ENCODE measurements around the gene SEPTIN12.

The SEPTIN12 gene

GRCh38 chr16:4825196-4825595, 37.1 kb upstream of the SEPTIN12 start:
- Histone ChIP-seq H3K4me1 (ENCODE audit: insufficient read depth, poor library complexity, severe bottlenecking) (no peaks in the 10 kb centered on the region), H3K4me3 (ENCODE audit: severe bottlenecking) (no peak overlapping the region), H3K36me3 (ENCODE audit: low read depth) (peaks cover 86% of the 10 kb centered on the region), H3K9me3 (ENCODE audit: severe bottlenecking) (no peaks in the 10 kb centered on the region), H3K27me3 (ENCODE audit: insufficient read depth, poor library complexity, severe bottlenecking) (no peaks in the 10 kb centered on the region), H3K27ac (ENCODE audit: poor library complexity, severe bottlenecking) (no peak overlapping the region)
- TF ChIP-seq, protein P1, sequence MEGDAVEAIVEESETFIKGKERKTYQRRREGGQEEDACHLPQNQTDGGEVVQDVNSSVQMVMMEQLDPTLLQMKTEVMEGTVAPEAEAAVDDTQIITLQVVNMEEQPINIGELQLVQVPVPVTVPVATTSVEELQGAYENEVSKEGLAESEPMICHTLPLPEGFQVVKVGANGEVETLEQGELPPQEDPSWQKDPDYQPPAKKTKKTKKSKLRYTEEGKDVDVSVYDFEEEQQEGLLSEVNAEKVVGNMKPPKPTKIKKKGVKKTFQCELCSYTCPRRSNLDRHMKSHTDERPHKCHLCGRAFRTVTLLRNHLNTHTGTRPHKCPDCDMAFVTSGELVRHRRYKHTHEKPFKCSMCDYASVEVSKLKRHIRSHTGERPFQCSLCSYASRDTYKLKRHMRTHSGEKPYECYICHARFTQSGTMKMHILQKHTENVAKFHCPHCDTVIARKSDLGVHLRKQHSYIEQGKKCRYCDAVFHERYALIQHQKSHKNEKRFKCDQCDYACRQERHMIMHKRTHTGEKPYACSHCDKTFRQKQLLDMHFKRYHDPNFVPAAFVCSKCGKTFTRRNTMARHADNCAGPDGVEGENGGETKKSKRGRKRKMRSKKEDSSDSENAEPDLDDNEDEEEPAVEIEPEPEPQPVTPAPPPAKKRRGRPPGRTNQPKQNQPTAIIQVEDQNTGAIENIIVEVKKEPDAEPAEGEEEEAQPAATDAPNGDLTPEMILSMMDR (IDR thresholded peaks at IDR 0.05; ENCODE audit: poor library complexity, severe bottlenecking): no peak
- DNase-seq (ENCODE audit: low spot score) (no peak), ATAC-seq (ENCODE audit: low read depth) (no peak)

GRCh38 chr16:4820652-4821051, 32.5 kb upstream of the SEPTIN12 start:
- TF ChIP-seq, protein P1 (IDR thresholded peaks at IDR 0.05; ENCODE audit: poor library complexity, severe bottlenecking): no peak
- ATAC-seq (ENCODE audit: low read depth): no peak
- Histone ChIP-seq H3K27ac (ENCODE audit: poor library complexity, severe bottlenecking) (no peak overlapping the region), H3K36me3 (ENCODE audit: low read depth) (peaks cover 69% of the 10 kb centered on the region), H3K4me1 (ENCODE audit: insufficient read depth, poor library complexity, severe bottlenecking) (no peaks in the 10 kb centered on the region), H3K9me3 (ENCODE audit: severe bottlenecking) (no peaks in the 10 kb centered on the region), H3K27me3 (ENCODE audit: insufficient read depth, poor library complexity, severe bottlenecking) (no peaks in the 10 kb centered on the region), H3K4me3 (ENCODE audit: severe bottlenecking) (no peak overlapping the region)
- DNase-seq (ENCODE audit: low spot score): no peak

GRCh38 chr16:4814542-4815173, 26.5 kb upstream of the SEPTIN12 start:
- Histone ChIP-seq H3K27ac (ENCODE audit: poor library complexity, severe bottlenecking) (no peak overlapping the region), H3K36me3 (ENCODE audit: low read depth) (peaks cover 53% of the 10 kb centered on the region), H3K4me3 (ENCODE audit: severe bottlenecking) (no peak overlapping the region), H3K27me3 (ENCODE audit: insufficient read depth, poor library complexity, severe bottlenecking) (no peaks in the 10 kb centered on the region), H3K9me3 (ENCODE audit: severe bottlenecking) (no peaks in the 10 kb centered on the region), H3K4me1 (ENCODE audit: insufficient read depth, poor library complexity, severe bottlenecking) (no peaks in the 10 kb centered on the region)
- TF ChIP-seq, protein P1 (IDR thresholded peaks at IDR 0.05; ENCODE audit: poor library complexity, severe bottlenecking): no peak
- DNase-seq (ENCODE audit: low spot score) (no peak), ATAC-seq (ENCODE audit: low read depth) (no peak)

DNA sequence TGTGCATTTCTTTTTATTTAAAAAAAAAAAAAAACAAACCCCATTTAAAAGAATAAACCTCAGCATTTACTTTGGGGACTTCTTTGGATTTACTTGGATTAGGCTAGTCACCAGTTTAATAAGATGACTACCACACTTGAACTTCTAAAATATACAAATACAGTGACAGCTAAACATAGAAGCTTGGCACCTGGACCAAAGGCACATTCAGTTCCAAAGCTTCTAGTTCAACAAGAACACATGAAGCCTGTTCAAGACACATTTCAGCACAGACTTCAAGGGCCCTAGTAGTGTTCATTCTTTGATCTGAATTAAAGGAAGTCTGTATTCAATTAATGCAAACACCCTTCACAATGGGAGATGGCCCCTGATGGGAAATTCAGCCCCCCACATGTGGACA, 25.9 kb upstream of the SEPTIN12 start:
- H3K9me3 ChIP-seq (ENCODE audit: severe bottlenecking): no peaks in the 10 kb centered on the region

More for the DNA sequence above, 25.9 kb upstream of the SEPTIN12 start:
- no peak overlapping the region for H3K4me3 ChIP-seq (ENCODE audit: severe bottlenecking)
- H3K4me1 ChIP-seq (ENCODE audit: insufficient read depth, poor library complexity, severe bottlenecking): no peaks in the 10 kb centered on the region
- H3K27me3 ChIP-seq (ENCODE audit: insufficient read depth, poor library complexity, severe bottlenecking): no peaks in the 10 kb centered on the region
- TF ChIP-seq, protein P1 (IDR thresholded peaks at IDR 0.05; ENCODE audit: poor library complexity, severe bottlenecking): no peak
- peaks cover 55% of the 10 kb centered on the region for H3K36me3 ChIP-seq (ENCODE audit: low read depth)
- no peak overlapping the region for H3K27ac ChIP-seq (ENCODE audit: poor library complexity, severe bottlenecking)
- ATAC-seq (ENCODE audit: low read depth): no peak
- DNase-seq (ENCODE audit: low spot score): no peak
